Effector memory CD8-positive, alpha-beta T cell (primary cell): ENCODE results near the gene CAPN2.

Experiments
- ATAC-seq: fragments of 150-1000 bp; cut with Tn5 transposase; replicated peaks from 2 replicates; pipeline ENCODE4 v1.10.0; 2021; ENCODE audit warnings: mild to moderate bottlenecking, moderate library complexity
- DNase-seq, 3 experiments: peaks; one replicate each; pipeline ENCODE4 v3.0.0; 2021
- H3K27ac Mint-ChIP-seq, 2 donors: one replicate each; pipeline ENCODE4 v1.8.0; 2022; ENCODE audit warnings: mild to moderate bottlenecking in 2 of 2, mixed read lengths in 2 of 2, moderate library complexity in 2 of 2
- H3K27me3 Mint-ChIP-seq, 2 donors: one replicate each; pipeline ENCODE4 v1.8.0; 2022; ENCODE audit warnings: mixed read lengths in 2 of 2
- H3K36me3 Mint-ChIP-seq: one replicate; pipeline ENCODE4 v1.8.0; 2022; ENCODE audit warnings: mild to moderate bottlenecking, moderate library complexity, mixed read lengths; ENCODE audit not compliant: insufficient read depth
- H3K4me1 Mint-ChIP-seq, 2 donors: one replicate each; pipeline ENCODE4 v1.8.0; 2022; ENCODE audit warnings: low read depth in 2 of 2, mixed read lengths in 2 of 2
- H3K4me3 Mint-ChIP-seq, 2 donors: one replicate each; pipeline ENCODE4 v1.8.0; 2022; ENCODE audit warnings: mild to moderate bottlenecking in 2 of 2, mixed read lengths in 2 of 2, moderate library complexity in 2 of 2
- H3K9me3 Mint-ChIP-seq, 2 donors: one replicate each; pipeline ENCODE4 v1.8.0; 2022; ENCODE audit warnings: mixed read lengths in 2 of 2

CAPN2 gene

GRCh38 chr1:223819730-223820514 lies 107.6 kb downstream of the CAPN2 start:
- no peaks in the 10 kb centered on the region for H3K9me3 Mint-ChIP-seq
- no peak for ATAC-seq
- no peak overlapping the region for H3K27ac Mint-ChIP-seq
- H3K4me1 Mint-ChIP-seq, result peaks cover 13 to 57% of the 10 kb centered on the region in 2 donors
- H3K4me3 Mint-ChIP-seq, result no peak overlapping the region
- no peak for DNase-seq
- no peaks in the 10 kb centered on the region for H3K27me3 Mint-ChIP-seq
- peaks cover 44% of the 10 kb centered on the region for H3K36me3 Mint-ChIP-seq

GRCh38 chr1:223820515-223820858 lies 108.1 kb downstream of the CAPN2 start:
- ATAC-seq (no peak), DNase-seq (no peak)
- Mint-ChIP-seq H3K27me3 (no peaks in the 10 kb centered on the region), H3K4me1 (peaks cover 11 to 57% of the 10 kb centered on the region in 2 donors), H3K27ac (no peak overlapping the region), H3K9me3 (no peaks in the 10 kb centered on the region), H3K36me3 (peaks cover 38% of the 10 kb centered on the region), H3K4me3 (no peak overlapping the region)

- peaks cover 16 to 60% of the 10 kb centered on the region in 2 donors for H3K4me1 Mint-ChIP-seq
- peaks cover 37% of the 10 kb centered on the region for H3K36me3 Mint-ChIP-seq
- H3K27me3 Mint-ChIP-seq, result no peaks in the 10 kb centered on the region
- peak overlapping the region in 1 of 2 donors; percentile 10 for H3K27ac Mint-ChIP-seq
- H3K9me3 Mint-ChIP-seq, result no peaks in the 10 kb centered on the region
- H3K4me3 Mint-ChIP-seq, result no peak overlapping the region
- no peak for ATAC-seq
- DNase-seq, result no peak
Measured at GRCh38 chr1:223820971-223821370, 108.6 kb downstream of the CAPN2 start.

- H3K9me3 Mint-ChIP-seq, result no peaks in the 10 kb centered on the region
- H3K27ac Mint-ChIP-seq, result no peak overlapping the region
- H3K36me3 Mint-ChIP-seq, result peaks cover 23% of the 10 kb centered on the region
- H3K4me3 Mint-ChIP-seq, result no peak overlapping the region
- H3K4me1 Mint-ChIP-seq, result peaks cover 27 to 74% of the 10 kb centered on the region in 2 donors
- DNase-seq (no peak), ATAC-seq (no peak)
- no peaks in the 10 kb centered on the region for H3K27me3 Mint-ChIP-seq
Measured at GRCh38 chr1:223824287-223824686, 111.9 kb downstream of the CAPN2 start.

GRCh38 chr1:223824712-223825111 lies 112.4 kb downstream of the CAPN2 start:
- Mint-ChIP-seq H3K36me3 (peaks cover 20% of the 10 kb centered on the region), H3K27me3 (no peaks in the 10 kb centered on the region), H3K4me1 (peaks cover 29 to 78% of the 10 kb centered on the region in 2 donors), H3K27ac (peak overlapping the region in 1 of 2 donors; percentile 44), H3K9me3 (no peaks in the 10 kb centered on the region), H3K4me3 (no peak overlapping the region)
- ATAC-seq (no peak), DNase-seq (no peak)
